Measurements from ENCODE around the gene TPST1. TPM values are rescaled to one million over a fixed set of nuclear protein-coding genes. Genes with fewer than 3 reads are reported as not detected.

The TPST1 gene
- total RNA-seq, 1 experiment from 2014 or later = 15.0 TPM

GRCh38 chr7:66236713-66237303 lies 31.7 kb downstream of the TPST1 start (continued):
- TF ChIP-seq, protein P1, sequence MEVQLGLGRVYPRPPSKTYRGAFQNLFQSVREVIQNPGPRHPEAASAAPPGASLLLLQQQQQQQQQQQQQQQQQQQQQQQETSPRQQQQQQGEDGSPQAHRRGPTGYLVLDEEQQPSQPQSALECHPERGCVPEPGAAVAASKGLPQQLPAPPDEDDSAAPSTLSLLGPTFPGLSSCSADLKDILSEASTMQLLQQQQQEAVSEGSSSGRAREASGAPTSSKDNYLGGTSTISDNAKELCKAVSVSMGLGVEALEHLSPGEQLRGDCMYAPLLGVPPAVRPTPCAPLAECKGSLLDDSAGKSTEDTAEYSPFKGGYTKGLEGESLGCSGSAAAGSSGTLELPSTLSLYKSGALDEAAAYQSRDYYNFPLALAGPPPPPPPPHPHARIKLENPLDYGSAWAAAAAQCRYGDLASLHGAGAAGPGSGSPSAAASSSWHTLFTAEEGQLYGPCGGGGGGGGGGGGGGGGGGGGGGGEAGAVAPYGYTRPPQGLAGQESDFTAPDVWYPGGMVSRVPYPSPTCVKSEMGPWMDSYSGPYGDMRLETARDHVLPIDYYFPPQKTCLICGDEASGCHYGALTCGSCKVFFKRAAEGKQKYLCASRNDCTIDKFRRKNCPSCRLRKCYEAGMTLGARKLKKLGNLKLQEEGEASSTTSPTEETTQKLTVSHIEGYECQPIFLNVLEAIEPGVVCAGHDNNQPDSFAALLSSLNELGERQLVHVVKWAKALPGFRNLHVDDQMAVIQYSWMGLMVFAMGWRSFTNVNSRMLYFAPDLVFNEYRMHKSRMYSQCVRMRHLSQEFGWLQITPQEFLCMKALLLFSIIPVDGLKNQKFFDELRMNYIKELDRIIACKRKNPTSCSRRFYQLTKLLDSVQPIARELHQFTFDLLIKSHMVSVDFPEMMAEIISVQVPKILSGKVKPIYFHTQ (CRISPR knock-in tag; IDR thresholded peaks at IDR 0.05) = no peak
- TF ChIP-seq ZBTB21 (CRISPR knock-in tag; IDR thresholded peaks at IDR 0.05; ENCODE audit: borderline replicate concordance) (no peak), JUN (CRISPR knock-in tag; IDR thresholded peaks at IDR 0.05) (no peak), OVOL2 (CRISPR knock-in tag; IDR thresholded peaks at IDR 0.05; ENCODE audit: borderline replicate concordance) (no peak), ATF2 (CRISPR knock-in tag; IDR thresholded peaks at IDR 0.05; ENCODE audit: borderline replicate concordance, low read depth) (no peak), TP53 (CRISPR knock-in tag; IDR thresholded peaks at IDR 0.05) (no peak), EMX1 (CRISPR knock-in tag; IDR thresholded peaks at IDR 0.05) (no peak), TEAD4 (CRISPR knock-in tag; IDR thresholded peaks at IDR 0.05) (no peak), MXD4 (CRISPR knock-in tag; IDR thresholded peaks at IDR 0.05; ENCODE audit: borderline replicate concordance) (no peak), SOX15 (CRISPR knock-in tag; IDR thresholded peaks at IDR 0.05) (no peak), JAZF1 (CRISPR knock-in tag; IDR thresholded peaks at IDR 0.05) (no peak), TCF7 (CRISPR knock-in tag; IDR thresholded peaks at IDR 0.05; ENCODE audit: low read depth) (no peak), MYBL2 (CRISPR knock-in tag; IDR thresholded peaks at IDR 0.05) (no peak)
- TF ChIP-seq, protein P2, sequence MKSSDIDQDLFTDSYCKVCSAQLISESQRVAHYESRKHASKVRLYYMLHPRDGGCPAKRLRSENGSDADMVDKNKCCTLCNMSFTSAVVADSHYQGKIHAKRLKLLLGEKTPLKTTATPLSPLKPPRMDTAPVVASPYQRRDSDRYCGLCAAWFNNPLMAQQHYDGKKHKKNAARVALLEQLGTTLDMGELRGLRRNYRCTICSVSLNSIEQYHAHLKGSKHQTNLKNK (CRISPR knock-in tag; IDR thresholded peaks at IDR 0.05) = no peak
- TF ChIP-seq, protein P3, sequence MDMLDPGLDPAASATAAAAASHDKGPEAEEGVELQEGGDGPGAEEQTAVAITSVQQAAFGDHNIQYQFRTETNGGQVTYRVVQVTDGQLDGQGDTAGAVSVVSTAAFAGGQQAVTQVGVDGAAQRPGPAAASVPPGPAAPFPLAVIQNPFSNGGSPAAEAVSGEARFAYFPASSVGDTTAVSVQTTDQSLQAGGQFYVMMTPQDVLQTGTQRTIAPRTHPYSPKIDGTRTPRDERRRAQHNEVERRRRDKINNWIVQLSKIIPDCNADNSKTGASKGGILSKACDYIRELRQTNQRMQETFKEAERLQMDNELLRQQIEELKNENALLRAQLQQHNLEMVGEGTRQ (CRISPR knock-in tag; IDR thresholded peaks at IDR 0.05) = no peak
- TF ChIP-seq, protein P4, sequence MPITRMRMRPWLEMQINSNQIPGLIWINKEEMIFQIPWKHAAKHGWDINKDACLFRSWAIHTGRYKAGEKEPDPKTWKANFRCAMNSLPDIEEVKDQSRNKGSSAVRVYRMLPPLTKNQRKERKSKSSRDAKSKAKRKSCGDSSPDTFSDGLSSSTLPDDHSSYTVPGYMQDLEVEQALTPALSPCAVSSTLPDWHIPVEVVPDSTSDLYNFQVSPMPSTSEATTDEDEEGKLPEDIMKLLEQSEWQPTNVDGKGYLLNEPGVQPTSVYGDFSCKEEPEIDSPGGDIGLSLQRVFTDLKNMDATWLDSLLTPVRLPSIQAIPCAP (CRISPR knock-in tag; IDR thresholded peaks at IDR 0.05) = no peak
- TF ChIP-seq, protein P5, sequence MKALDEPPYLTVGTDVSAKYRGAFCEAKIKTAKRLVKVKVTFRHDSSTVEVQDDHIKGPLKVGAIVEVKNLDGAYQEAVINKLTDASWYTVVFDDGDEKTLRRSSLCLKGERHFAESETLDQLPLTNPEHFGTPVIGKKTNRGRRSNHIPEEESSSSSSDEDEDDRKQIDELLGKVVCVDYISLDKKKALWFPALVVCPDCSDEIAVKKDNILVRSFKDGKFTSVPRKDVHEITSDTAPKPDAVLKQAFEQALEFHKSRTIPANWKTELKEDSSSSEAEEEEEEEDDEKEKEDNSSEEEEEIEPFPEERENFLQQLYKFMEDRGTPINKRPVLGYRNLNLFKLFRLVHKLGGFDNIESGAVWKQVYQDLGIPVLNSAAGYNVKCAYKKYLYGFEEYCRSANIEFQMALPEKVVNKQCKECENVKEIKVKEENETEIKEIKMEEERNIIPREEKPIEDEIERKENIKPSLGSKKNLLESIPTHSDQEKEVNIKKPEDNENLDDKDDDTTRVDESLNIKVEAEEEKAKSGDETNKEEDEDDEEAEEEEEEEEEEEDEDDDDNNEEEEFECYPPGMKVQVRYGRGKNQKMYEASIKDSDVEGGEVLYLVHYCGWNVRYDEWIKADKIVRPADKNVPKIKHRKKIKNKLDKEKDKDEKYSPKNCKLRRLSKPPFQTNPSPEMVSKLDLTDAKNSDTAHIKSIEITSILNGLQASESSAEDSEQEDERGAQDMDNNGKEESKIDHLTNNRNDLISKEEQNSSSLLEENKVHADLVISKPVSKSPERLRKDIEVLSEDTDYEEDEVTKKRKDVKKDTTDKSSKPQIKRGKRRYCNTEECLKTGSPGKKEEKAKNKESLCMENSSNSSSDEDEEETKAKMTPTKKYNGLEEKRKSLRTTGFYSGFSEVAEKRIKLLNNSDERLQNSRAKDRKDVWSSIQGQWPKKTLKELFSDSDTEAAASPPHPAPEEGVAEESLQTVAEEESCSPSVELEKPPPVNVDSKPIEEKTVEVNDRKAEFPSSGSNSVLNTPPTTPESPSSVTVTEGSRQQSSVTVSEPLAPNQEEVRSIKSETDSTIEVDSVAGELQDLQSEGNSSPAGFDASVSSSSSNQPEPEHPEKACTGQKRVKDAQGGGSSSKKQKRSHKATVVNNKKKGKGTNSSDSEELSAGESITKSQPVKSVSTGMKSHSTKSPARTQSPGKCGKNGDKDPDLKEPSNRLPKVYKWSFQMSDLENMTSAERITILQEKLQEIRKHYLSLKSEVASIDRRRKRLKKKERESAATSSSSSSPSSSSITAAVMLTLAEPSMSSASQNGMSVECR (CRISPR knock-in tag; IDR thresholded peaks at IDR 0.05; ENCODE audit: borderline replicate concordance) = no peak
